CD4-positive, alpha-beta T cell (primary cell): ENCODE data around the gene MBTPS1. TPM values are rescaled to one million over a fixed set of nuclear protein-coding genes. Genes with fewer than 3 reads are reported as not detected.

Source experiments
- ATAC-seq: fragments of 200-7000 bp; cut with Tn5 transposase; one replicate; pipeline ENCODE4 v1.10.0; 2022; ENCODE audit warnings: mild to moderate bottlenecking; ENCODE audit not compliant: poor library complexity
- CTCF ChIA-PET: fragments of 350-600 bp; sonication (Branson Sonifier 250); formaldehyde crosslinking; loops from one replicate; lab custom pipeline; 2021; ENCODE audit warnings: antibody characterized with exemption, inconsistent platforms; lab: Charles Lee
- POLR2A ChIA-PET: fragments of 350-600 bp; sonication (Branson Sonifier 250); formaldehyde crosslinking; loops from one replicate; lab custom pipeline; 2021; ENCODE audit warnings: antibody characterized with exemption, inconsistent platforms; lab: Charles Lee
- DNase-seq, 14 experiments: peaks; one replicate each; pipeline ENCODE4 v3.0.0-alpha.2; 2013 to 2020; ENCODE audit warnings: mixed read lengths in 2 of 14
- H3K27ac ChIP-seq, 2 donors: one replicate each; pipeline versions ENCODE4 v1.5.1 to v1.7.0; 2013; ENCODE audit warnings: low read length in 2 of 2, low read depth in 1 of 2, mild to moderate bottlenecking in 1 of 2
- H3K27me3 ChIP-seq, 2 experiments: 1 replicate in 1 of 2; 2 replicates in 1 of 2; pipeline versions ENCODE4 v1.6.1 to v1.7.0; 2013; ENCODE audit warnings: low read length in 2 of 2, control low read depth in 1 of 2, mild to moderate bottlenecking in 1 of 2, moderate library complexity in 1 of 2; ENCODE audit not compliant: insufficient read depth in 2 of 2, control insufficient read depth in 1 of 2
- H3K36me3 ChIP-seq: one replicate; pipeline ENCODE4 v1.6.1; 2013; ENCODE audit warnings: low read length, control low read depth; ENCODE audit not compliant: insufficient read depth
- H3K4me1 ChIP-seq: one replicate; pipeline ENCODE4 v1.6.1; 2013; ENCODE audit warnings: low read length, control low read depth; ENCODE audit not compliant: insufficient read depth
- H3K4me3 ChIP-seq: one replicate; pipeline ENCODE4 v1.5.1; 2013; ENCODE audit warnings: mild to moderate bottlenecking, low read length, moderate library complexity
- H3K9me3 ChIP-seq, 2 experiments: 1 replicate in 1 of 2; 2 replicates in 1 of 2; pipeline versions ENCODE4 v1.6.1 to v1.7.0; 2013; ENCODE audit warnings: low read length in 2 of 2, mild to moderate bottlenecking in 2 of 2, control low read depth in 1 of 2, moderate library complexity in 1 of 2; ENCODE audit not compliant: control insufficient read depth in 1 of 2, insufficient read depth in 1 of 2
- H3K27ac Mint-ChIP-seq: one replicate; pipeline ENCODE4 v1.8.0; 2020; ENCODE audit warnings: mixed read lengths
- H3K27me3 Mint-ChIP-seq: one replicate; pipeline ENCODE4 v1.8.0; 2021; ENCODE audit warnings: mixed read lengths
- H3K36me3 Mint-ChIP-seq: one replicate; pipeline ENCODE4 v1.8.0; 2021; ENCODE audit warnings: low read depth, mixed read lengths
- H3K4me1 Mint-ChIP-seq: one replicate; pipeline ENCODE4 v1.8.0; 2021; ENCODE audit warnings: low read depth, mixed read lengths
- H3K4me3 Mint-ChIP-seq: one replicate; pipeline ENCODE4 v1.8.0; 2020; ENCODE audit warnings: mild to moderate bottlenecking, mixed read lengths
- H3K9me3 Mint-ChIP-seq: one replicate; pipeline ENCODE4 v1.8.0; 2020; ENCODE audit warnings: mixed read lengths
- CTCF ChIP-seq: fragments of 200-600 bp; IDR thresholded peaks from one replicate; pipeline ENCODE4 v1.8.0; 2022; ENCODE audit warnings: antibody characterized with exemption, mild to moderate bottlenecking
- intact Hi-C, 2 experiments: fragments of 100-400 bp; cut with DNase I in 1 of 2; cut with micrococcal nuclease in 1 of 2; formaldehyde crosslinking; loops; one replicate each; pipeline versions ENCODE4 v1.15.1 to v1.9.0; 2023 to 2025; cut with DNase I, micrococcal nuclease
- total RNA-seq, 174 experiments: library from RNA in 2 of 174; stranded (reverse) in 2 of 174; gene quantifications; one replicate each; pipeline ENCODE4 v1.2.3 and lab custom pipeline; 2021 to 2026

Gene MBTPS1
- total RNA-seq, 2 experiments from 2014 or later: 121 to 122 TPM

GRCh38 chr16:84063980-84064379 is 52.8 kb downstream of the MBTPS1 start:
- TF ChIP-seq CTCF: no peak
- Histone ChIP-seq H3K4me3 (no peak overlapping the region), H3K36me3 (peaks cover 97% of the 10 kb centered on the region), H3K9me3 (no peaks in the 10 kb centered on the region), H3K27me3 (no peaks in the 10 kb centered on the region), H3K27ac (no peak overlapping the region), H3K4me1 (no peaks in the 10 kb centered on the region)
- Mint-ChIP-seq H3K4me3 (no peak overlapping the region), H3K36me3 (peaks cover 94% of the 10 kb centered on the region), H3K27ac (no peak overlapping the region), H3K9me3 (no peaks in the 10 kb centered on the region), H3K4me1 (peaks cover 5% of the 10 kb centered on the region), H3K27me3 (no peaks in the 10 kb centered on the region)
- no peak for DNase-seq
- ChIA-PET CTCF (no interaction called here), POLR2A (no interaction called here)
- intact Hi-C loops: loop anchor here in 1 of 2 experiments (2.0 to 5.0 kb wide), 2 partner anchors 107 to 237 kb away; no protein-coding TSS in a partner anchor
- ATAC-seq: no peak

GRCh38 chr16:84062734-84063640 is 53.8 kb downstream of the MBTPS1 start:
- Histone ChIP-seq H3K9me3 (no peaks in the 10 kb centered on the region), H3K4me1 (no peaks in the 10 kb centered on the region), H3K36me3 (peaks cover 96% of the 10 kb centered on the region), H3K27ac (no peak overlapping the region), H3K27me3 (no peaks in the 10 kb centered on the region), H3K4me3 (no peak overlapping the region)
- Mint-ChIP-seq H3K36me3 (peaks cover 94% of the 10 kb centered on the region), H3K27ac (no peak overlapping the region), H3K9me3 (no peaks in the 10 kb centered on the region), H3K4me1 (peaks cover 3% of the 10 kb centered on the region), H3K27me3 (no peaks in the 10 kb centered on the region), H3K4me3 (peak overlapping the region; percentile 25)
- intact Hi-C loops: loop anchor here in 1 of 2 experiments (5.0 kb wide), 1 partner anchor 106 kb away; no protein-coding TSS in a partner anchor
- DNase-seq (peak; percentile 32 to 77 (median 55)), ATAC-seq (peak; percentile 80)
- TF ChIP-seq CTCF: peak; percentile 77
- CTCF ChIA-PET: no interaction called here
- POLR2A ChIA-PET: no interaction called here

- no peaks in the 10 kb centered on the region for H3K4me1 ChIP-seq
- no peaks in the 10 kb centered on the region for H3K27me3 ChIP-seq
- no peaks in the 10 kb centered on the region for H3K27me3 Mint-ChIP-seq
- H3K9me3 Mint-ChIP-seq: no peaks in the 10 kb centered on the region
- no peak overlapping the region for H3K27ac ChIP-seq
- no peak for ATAC-seq
- ChIA-PET POLR2A (no interaction called here), CTCF (no interaction called here)
- no peak overlapping the region for H3K4me3 ChIP-seq
- H3K36me3 Mint-ChIP-seq: peaks cover 96% of the 10 kb centered on the region
- H3K36me3 ChIP-seq: peaks cover 96% of the 10 kb centered on the region
- peaks cover 3% of the 10 kb centered on the region for H3K4me1 Mint-ChIP-seq
- H3K27ac Mint-ChIP-seq: no peak overlapping the region
- no peak for TF ChIP-seq CTCF
- H3K9me3 ChIP-seq: no peaks in the 10 kb centered on the region
- H3K4me3 Mint-ChIP-seq: no peak overlapping the region
- no peak for DNase-seq
- intact Hi-C loops: loop anchor here in 1 of 2 experiments (5.0 kb wide), 1 partner anchor 104 kb away; no protein-coding TSS in a partner anchor
Observed at GRCh38 chr16:84061236-84061819, 55.4 kb downstream of the MBTPS1 start.
